GM12891 (cell line): Measurements from ENCODE around the gene RABL6. TPM values are rescaled to one million over a fixed set of nuclear protein-coding genes. Genes with fewer than 3 reads are reported as not detected.

Experiments
- DNase-seq: peaks from one replicate; pipeline ENCODE4 v3.0.0; 2011; ENCODE audit warnings: low spot score; ENCODE audit not compliant: insufficient read length
- FAIRE-seq: peaks from 2 replicates; lab custom pipeline; 2011; peaks lifted over from hg19 to GRCh38; lab: Jason Lieb, UNC
- PAX5 ChIP-seq: IDR thresholded peaks from 2 replicates; pipeline ENCODE4 v1.6.1; 2011; ENCODE audit warnings: low read length, moderate library complexity, mild to moderate bottlenecking; ENCODE audit not compliant: insufficient read depth, severe bottlenecking
- POLR2A ChIP-seq: IDR thresholded peaks from 2 replicates; pipeline ENCODE4 v1.6.1; 2011; ENCODE audit warnings: low read depth, low read length, control low read depth
- POLR2AphosphoS5 ChIP-seq: IDR thresholded peaks from 2 replicates; pipeline ENCODE4 v1.6.1; 2011; ENCODE audit warnings: low read depth, low read length, control low read depth
- POU2F2 ChIP-seq: IDR thresholded peaks from 2 replicates; pipeline ENCODE4 v1.6.1; 2011; ENCODE audit warnings: low read depth, mild to moderate bottlenecking, control low read depth, low read length, moderate library complexity
- SPI1 ChIP-seq: IDR thresholded peaks from 2 replicates; pipeline ENCODE4 v1.6.1; 2011; ENCODE audit warnings: low read depth, low read length, control low read depth
- TAF1 ChIP-seq: IDR thresholded peaks from 2 replicates; pipeline ENCODE4 v1.6.1; 2011; ENCODE audit warnings: low read depth, low read length, control low read depth
- polyA plus RNA-seq: library from polyadenylated mRNA; unstranded; fragments of >200 nt; gene quantifications from one replicate; pipeline ENCODE4 v1.2.1, GENCODE V29; 2012; ENCODE audit warnings: low read depth, missing spikeins, inconsistent platforms; ENCODE audit not compliant: missing spikeins

The RABL6 gene, protein sequence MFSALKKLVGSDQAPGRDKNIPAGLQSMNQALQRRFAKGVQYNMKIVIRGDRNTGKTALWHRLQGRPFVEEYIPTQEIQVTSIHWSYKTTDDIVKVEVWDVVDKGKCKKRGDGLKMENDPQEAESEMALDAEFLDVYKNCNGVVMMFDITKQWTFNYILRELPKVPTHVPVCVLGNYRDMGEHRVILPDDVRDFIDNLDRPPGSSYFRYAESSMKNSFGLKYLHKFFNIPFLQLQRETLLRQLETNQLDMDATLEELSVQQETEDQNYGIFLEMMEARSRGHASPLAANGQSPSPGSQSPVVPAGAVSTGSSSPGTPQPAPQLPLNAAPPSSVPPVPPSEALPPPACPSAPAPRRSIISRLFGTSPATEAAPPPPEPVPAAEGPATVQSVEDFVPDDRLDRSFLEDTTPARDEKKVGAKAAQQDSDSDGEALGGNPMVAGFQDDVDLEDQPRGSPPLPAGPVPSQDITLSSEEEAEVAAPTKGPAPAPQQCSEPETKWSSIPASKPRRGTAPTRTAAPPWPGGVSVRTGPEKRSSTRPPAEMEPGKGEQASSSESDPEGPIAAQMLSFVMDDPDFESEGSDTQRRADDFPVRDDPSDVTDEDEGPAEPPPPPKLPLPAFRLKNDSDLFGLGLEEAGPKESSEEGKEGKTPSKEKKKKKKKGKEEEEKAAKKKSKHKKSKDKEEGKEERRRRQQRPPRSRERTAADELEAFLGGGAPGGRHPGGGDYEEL
- 61.1 TPM for polyA plus RNA-seq

DNA sequence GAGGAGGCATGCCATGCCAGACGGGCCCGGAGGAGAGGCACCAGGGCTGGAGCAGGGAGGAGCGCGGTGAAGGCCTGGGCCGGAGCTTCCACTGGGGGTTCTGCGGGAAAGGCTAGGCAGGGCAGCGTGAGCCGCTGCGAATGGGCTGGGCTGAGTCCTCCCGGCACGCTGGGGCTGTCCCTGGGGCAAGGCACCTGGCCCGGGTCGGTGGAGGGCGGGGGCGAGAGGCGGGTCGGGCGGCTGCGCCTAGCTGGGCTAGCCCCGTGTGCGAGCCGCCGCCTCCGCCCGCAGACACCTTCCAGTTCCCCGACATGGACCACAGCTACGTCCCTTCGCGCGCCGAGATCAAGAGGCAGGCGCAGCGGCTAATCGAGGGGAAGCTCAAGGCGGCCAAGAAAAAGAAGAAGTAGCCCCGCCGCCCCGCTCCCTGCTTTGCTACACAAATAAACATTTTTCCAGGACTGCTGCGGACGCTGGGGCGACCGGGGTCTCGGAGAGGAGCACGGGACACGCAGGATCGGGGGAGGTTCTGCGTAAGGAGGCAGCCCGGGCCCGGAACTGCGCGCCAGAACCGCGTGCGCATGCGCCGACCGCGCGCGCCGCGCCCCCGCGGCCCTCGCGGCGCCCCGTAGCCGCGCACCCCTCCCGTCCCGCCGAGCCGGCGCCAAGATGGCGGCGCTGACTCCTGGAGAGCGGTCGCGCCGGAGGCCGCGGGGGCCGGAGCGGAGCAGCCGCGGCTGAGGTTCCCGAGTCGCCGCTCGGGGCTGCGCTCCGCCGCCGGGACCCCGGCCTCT, at the start of gene RABL6:
RABL6 (plus strand) TSS at position 668 of the 794 bp plus-strand sequence. CDS start 249 bp downstream, outside the sequence.
- FAIRE-seq (peak; percentile 96), DNase-seq (peak; percentile 98)
- peak; percentile 61; the same call in 1 of the 2 replicates for TF ChIP-seq POLR2A
- TF ChIP-seq POU2F2: no peak
- peak; percentile 90 for TF ChIP-seq TAF1

DNA sequence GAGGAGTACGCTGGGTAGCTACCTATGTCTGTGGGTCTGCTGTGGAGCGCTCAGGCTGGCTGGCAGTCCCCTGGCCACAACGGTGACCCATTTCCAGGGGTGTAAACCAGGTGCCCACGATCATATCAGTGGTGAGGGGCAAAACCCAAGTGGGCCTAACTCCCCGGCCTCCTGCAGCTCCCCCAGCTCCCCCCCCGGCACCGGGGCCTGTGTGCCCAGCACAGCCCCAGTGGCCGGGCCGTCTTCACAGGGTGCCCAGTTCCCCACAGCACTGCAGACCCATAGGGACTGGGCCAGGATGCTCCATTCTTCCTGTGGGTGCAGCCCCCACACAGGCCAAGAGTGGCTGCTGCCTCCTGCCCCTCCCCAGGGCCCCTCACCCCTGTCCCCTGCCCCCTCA, 48.7 kb upstream of the RABL6 start:
- FAIRE-seq (no peak), DNase-seq (no peak)
- TF ChIP-seq POLR2A (no peak), SPI1 (no peak), PAX5 (no peak), POU2F2 (no peak), TAF1 (no peak), POLR2AphosphoS5 (no peak)

DNA sequence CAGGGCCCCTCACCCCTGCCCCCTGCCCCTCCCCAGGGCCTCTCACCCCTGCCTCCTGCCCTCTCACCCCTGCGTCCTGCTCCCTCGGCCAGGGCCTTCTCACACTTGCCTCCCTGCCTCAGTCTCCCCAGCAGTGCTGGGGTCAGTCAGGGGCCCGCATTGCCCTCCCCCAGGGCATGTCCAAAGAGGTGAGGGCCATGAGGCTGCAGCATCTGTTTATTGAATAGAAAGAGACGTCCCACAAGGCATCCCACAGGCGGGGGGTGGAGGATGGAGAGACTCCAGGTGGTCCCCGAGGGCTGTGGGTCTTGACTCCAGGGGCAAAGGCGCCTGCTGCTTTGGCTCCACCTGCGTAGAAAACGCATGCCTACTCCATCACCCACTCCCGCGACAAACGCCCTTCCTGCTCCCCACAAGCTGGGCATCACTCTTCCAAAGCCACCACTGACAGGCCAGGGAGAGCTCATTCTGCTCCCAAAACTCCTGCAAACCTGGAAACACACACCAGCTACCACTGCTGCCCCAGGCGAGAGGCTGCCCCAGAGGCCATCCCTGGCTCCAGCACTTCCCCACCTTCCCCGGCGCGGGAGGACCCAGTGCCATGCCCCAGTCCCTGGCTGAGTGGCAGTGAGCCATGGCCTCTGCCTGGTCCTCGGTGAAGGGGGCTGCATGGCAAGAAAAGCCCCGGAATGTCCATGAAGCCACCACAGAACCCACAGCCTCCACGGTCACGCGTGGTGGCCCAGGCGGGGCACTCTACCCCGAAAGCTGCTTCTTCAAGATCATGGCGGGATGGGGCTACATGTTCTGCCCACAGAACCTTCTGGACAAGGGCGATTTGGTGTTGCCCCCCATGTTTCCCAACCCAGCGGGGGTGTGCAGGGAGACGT, 48.1 kb upstream of the RABL6 start:
- TF ChIP-seq POLR2AphosphoS5 (no peak), TAF1 (no peak), PAX5 (no peak), SPI1 (no peak), POU2F2 (no peak), POLR2A (no peak)
- FAIRE-seq (no peak), DNase-seq (peak; percentile 7)

DNA sequence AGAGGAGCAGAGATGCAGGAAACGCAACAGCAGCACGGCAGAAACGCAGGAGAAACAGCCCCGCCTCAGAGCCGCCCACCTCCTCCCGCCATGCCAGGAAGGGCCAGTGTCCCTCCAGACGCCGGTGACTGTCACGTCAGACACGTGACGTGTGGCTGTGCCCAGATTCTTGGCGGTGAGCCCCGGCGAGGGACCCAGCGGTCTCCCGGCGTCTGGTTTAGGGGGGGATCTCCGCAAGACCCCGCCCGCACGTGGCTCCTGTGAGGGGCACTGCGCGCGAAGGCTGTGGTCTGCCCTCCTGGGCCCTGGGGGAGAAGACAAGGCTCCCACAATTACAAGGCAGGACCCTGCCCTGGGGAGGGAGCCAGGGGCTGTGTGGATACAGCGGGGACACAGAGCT, 47.3 kb upstream of the RABL6 start:
- TF ChIP-seq PAX5 (no peak), TAF1 (no peak), POLR2AphosphoS5 (no peak), SPI1 (no peak), POU2F2 (no peak), POLR2A (no peak)
- DNase-seq: no peak
- FAIRE-seq: no peak

DNA sequence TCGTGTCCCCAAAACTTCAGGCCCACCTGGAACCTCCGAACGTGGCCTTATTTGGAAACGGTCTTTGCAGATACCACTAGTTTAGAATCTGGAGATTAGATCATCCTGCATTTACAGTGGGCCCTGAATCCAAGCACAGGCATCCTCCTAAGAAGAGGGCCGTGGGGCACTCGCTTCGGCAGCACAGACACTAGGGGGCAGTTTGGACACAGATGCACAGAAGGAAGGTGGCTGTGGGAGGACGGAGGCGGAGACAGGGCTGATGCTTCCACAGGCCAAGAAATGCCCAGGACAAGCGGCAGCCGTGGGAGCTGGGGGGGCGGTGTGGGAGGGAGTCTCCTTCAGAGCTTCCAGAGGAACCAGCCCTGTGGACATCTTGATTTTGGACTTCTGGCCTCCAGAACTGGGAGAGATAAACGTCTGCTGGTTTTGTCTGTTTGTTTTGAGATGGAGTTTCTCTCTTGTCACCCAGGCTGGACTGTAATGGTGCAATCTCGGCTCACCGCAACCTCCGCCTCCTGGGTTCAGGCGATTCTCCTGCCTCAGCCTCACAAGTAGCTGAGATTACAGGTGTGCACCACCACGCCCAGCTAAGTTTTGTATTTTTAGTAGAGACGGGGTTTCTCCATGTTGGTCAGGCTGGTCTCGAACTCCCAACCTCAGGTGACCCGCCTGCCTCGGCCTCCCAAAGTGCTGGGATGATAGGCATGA, 46.8 kb upstream of the RABL6 start:
- DNase-seq: peak; percentile 46
- peak; percentile 59 for FAIRE-seq

DNA sequence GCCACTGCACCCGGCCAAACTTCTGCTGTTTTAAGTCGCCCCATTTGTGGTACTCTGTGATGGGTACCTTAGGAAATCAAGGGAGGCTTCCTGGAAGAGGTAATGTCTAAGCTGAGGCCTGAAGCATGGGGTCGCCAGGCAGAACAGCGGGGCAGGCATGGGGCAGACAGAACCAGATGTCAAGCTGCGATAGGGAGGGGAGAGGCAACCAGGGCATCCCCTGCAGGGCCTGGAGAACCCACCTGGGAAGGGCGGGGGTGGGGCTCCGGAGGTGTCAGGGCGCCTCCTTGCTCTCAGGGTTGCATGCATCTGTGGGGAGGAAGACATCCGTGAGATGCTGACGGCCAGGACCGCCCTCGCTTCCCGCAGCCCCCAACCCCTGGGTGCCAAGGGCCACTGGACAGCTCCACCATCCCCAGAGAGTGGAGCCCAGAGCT, 46.2 kb upstream of the RABL6 start:
- no peak for FAIRE-seq
- no peak for TF ChIP-seq SPI1
- TF ChIP-seq POU2F2: no peak
- no peak for TF ChIP-seq POLR2AphosphoS5
- no peak for TF ChIP-seq POLR2A
- no peak for TF ChIP-seq PAX5
- no peak for TF ChIP-seq TAF1
- DNase-seq: no peak

DNA sequence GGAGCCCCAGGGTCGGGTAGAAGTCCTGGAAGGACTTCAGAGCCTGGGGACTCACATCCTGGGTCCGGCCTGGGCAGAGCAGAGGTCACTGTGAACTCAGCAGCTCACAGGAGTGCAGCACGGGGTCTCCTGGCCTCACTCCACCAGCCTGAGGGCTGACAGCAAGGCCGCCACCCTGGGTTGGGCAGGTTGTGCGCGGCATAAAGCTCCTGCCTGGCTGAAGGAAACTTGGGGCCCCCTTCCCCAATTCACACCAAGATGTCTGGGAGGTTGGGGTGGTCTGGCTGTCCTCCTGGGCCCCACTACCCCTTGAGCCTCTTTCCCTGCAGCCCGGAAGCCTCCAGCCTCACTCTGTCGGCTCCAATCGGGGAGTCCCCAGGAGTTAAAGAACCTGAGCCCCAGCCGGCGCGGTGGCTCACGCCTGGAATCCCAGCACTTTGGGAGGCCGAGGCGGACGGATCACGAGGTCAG, 45.5 kb upstream of the RABL6 start:
- DNase-seq (no peak), FAIRE-seq (no peak)
- no peak for TF ChIP-seq SPI1
- no peak for TF ChIP-seq PAX5
- TF ChIP-seq POLR2AphosphoS5: no peak
- no peak for TF ChIP-seq POLR2A
- TF ChIP-seq TAF1: no peak
- no peak for TF ChIP-seq POU2F2

DNA sequence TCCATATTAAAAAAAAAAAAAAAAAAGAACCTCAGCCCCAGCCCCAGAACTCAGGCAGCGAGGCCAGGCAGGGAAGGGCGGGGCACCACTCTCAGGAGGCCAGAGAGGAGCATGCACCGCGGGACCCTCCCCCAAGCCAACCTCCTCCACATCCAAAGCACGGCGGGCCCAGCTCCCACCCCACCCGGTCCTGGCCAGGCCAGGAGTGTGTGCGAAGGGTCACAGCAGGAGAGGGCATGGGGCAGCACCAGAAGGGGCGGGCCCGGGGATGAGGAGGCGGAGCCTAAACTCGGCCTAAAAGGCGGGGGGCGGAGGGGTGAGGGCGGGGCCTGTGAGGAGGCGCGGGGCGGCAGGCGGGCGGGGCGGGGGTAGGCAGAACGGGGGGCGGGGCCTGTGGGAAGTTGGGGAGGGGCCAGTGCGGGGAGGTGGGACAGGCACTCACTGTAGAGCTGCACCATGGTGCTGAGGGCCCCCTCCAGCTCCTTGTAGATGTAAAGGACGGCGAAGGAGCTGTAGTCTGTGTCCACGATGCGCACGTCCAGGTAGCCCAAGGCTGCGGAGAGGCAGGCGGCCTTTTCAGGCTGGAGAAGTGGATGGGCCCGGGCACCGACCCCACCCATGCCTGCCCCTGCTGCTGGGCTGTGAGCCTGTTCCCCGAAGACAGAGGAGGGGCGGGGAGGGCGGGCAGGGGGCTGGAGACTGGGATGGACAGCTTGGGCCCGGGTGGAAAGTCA, 44.7 kb upstream of the RABL6 start:
- no peak for FAIRE-seq
- TF ChIP-seq POLR2A (no peak), POLR2AphosphoS5 (no peak), PAX5 (no peak), SPI1 (no peak), TAF1 (no peak), POU2F2 (no peak)
- no peak for DNase-seq
